Upper lobe of left lung (tissue), 4 donors: ENCODE data around the gene SELP.

Experiments
- EP300 ChIP-seq, 4 donors: sonication (generic); formaldehyde crosslinking; IDR thresholded peaks; one replicate each; pipeline ENCODE4 v1.5.1; 2017; ENCODE audit warnings: antibody characterized with exemption in 4 of 4, control low read depth in 2 of 4
- POLR2A ChIP-seq, 4 donors: fragments of 450-650 bp; IDR thresholded peaks; one replicate each; pipeline ENCODE4 v1.5.1; 2016 to 2017; ENCODE audit warnings: antibody characterized with exemption in 4 of 4, mild to moderate bottlenecking in 2 of 4
- POLR2AphosphoS5 ChIP-seq, 2 donors: sonication (generic); formaldehyde crosslinking; IDR thresholded peaks; one replicate each; pipeline ENCODE4 v1.5.1; 2017; ENCODE audit warnings: antibody characterized with exemption in 2 of 2
- TF ChIP-seq, protein P1 (sequence below), 6 experiments: fragments of 450-650 bp in 4 of 6; fragments of 200-600 bp in 2 of 6; sonication (generic) in 2 of 6; IDR thresholded peaks; one replicate each; pipeline ENCODE4 v1.5.1; 2016 to 2019; ENCODE audit warnings: antibody characterized with exemption in 6 of 6

DNA sequence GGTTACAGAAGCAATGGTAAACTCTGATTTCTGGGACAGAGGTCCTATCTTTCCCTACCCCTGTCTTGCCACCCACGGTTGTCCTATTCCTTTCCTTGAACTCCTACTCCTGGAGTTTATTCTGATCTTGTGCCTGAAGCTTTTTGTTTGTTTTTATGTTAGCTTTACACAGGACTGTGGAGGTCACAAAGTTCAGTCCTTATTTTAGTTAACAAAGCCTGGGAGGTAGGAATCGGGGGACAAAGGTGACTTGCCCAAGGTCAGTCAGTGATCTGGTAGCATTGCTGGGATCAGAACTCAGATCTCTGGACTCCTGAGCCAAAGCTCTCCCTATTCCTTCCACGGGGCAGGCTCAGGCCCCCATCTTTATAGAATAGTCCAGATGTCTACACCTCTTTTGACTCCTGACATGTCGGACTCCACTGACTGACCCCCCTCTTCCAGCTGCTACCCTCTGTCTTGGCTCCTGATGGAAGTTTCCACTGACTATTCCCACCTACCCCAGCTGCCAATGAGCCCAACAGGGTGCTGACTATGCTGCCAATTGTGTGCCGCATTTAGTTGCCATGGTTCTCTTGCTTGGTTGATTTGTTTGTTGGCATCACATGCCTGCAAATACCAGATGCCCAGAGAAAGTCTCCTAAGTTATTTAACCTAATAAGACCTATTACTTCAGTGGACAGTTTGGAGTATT is 53.5 kb downstream of the SELP start:
- TF ChIP-seq, protein P1, sequence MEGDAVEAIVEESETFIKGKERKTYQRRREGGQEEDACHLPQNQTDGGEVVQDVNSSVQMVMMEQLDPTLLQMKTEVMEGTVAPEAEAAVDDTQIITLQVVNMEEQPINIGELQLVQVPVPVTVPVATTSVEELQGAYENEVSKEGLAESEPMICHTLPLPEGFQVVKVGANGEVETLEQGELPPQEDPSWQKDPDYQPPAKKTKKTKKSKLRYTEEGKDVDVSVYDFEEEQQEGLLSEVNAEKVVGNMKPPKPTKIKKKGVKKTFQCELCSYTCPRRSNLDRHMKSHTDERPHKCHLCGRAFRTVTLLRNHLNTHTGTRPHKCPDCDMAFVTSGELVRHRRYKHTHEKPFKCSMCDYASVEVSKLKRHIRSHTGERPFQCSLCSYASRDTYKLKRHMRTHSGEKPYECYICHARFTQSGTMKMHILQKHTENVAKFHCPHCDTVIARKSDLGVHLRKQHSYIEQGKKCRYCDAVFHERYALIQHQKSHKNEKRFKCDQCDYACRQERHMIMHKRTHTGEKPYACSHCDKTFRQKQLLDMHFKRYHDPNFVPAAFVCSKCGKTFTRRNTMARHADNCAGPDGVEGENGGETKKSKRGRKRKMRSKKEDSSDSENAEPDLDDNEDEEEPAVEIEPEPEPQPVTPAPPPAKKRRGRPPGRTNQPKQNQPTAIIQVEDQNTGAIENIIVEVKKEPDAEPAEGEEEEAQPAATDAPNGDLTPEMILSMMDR (IDR thresholded peaks at IDR 0.05): no peak
- TF ChIP-seq POLR2AphosphoS5 (IDR thresholded peaks at IDR 0.05): no peak
- no peak for TF ChIP-seq EP300 (IDR thresholded peaks at IDR 0.05)
- no peak for TF ChIP-seq POLR2A (IDR thresholded peaks at IDR 0.05)
